GM18499 (cell line): Measurements from ENCODE around the gene MESD.

ENCODE experiments used
- ATAC-seq: cut with Tn5 transposase; IDR thresholded peaks from one replicate; pipeline ENCODE4 v1.9.1; 2021; ENCODE audit warnings: moderate number of reproducible peaks; ENCODE audit not compliant: insufficient read depth, unreplicated experiment

Gene MESD

GRCh38 chr15:80942266-80942665, 47.4 kb downstream of the MESD start:
- no peak for ATAC-seq

- no peak for ATAC-seq
These were observed 48.8 kb downstream of the MESD start for GRCh38 chr15:80940851-80941250.

GRCh38 chr15:80940331-80940730, 49.3 kb downstream of the MESD start:
- ATAC-seq: no peak

- no peak for ATAC-seq
These were observed 50.4 kb downstream of the MESD start for GRCh38 chr15:80939216-80939615.

- ATAC-seq: no peak
These were observed 51.9 kb downstream of the MESD start for GRCh38 chr15:80937718-80938117.

GRCh38 chr15:80936288-80937078, 53.1 kb downstream of the MESD start:
- ATAC-seq: no peak

- no peak for ATAC-seq
These were observed 54.8 kb downstream of the MESD start for GRCh38 chr15:80934761-80935221.

- no peak for ATAC-seq
These were observed 56.6 kb downstream of the MESD start for GRCh38 chr15:80932989-80933388.

- ATAC-seq: no peak
These were observed 57.2 kb downstream of the MESD start for GRCh38 chr15:80932513-80932815.

GRCh38 chr15:80931721-80932512, 57.7 kb downstream of the MESD start:
- no peak for ATAC-seq

- ATAC-seq: no peak
These were observed 58.4 kb downstream of the MESD start for GRCh38 chr15:80931191-80931590.

- ATAC-seq: no peak
These were observed 59.9 kb downstream of the MESD start for GRCh38 chr15:80929689-80930088.

GRCh38 chr15:80929225-80929624, 60.4 kb downstream of the MESD start:
- ATAC-seq: no peak

GRCh38 chr15:80926126-80926525, 63.5 kb downstream of the MESD start:
- no peak for ATAC-seq

GRCh38 chr15:80925597-80926059, 64.0 kb downstream of the MESD start:
- ATAC-seq: no peak

- ATAC-seq: no peak
These were observed 65.3 kb downstream of the MESD start for GRCh38 chr15:80924278-80924677.

- no peak for ATAC-seq
These were observed 66.0 kb downstream of the MESD start for GRCh38 chr15:80923668-80924067.

GRCh38 chr15:80921736-80922410, 67.7 kb downstream of the MESD start:
- ATAC-seq: no peak

- no peak for ATAC-seq
These were observed 69.3 kb downstream of the MESD start for GRCh38 chr15:80920271-80920699.

- ATAC-seq: no peak
These were observed 71.3 kb downstream of the MESD start for GRCh38 chr15:80918196-80918783.

- no peak for ATAC-seq
These were observed 73.6 kb downstream of the MESD start for GRCh38 chr15:80916056-80916455.
